Measurements from ENCODE around the gene CDPF1. TPM values are rescaled to one million over a fixed set of nuclear protein-coding genes. Genes with fewer than 3 reads are reported as not detected.

The CDPF1 gene
- total and polyA plus RNA-seq, 2 experiments from 2014 or later: 10.1 to 14.5 TPM

DNA sequence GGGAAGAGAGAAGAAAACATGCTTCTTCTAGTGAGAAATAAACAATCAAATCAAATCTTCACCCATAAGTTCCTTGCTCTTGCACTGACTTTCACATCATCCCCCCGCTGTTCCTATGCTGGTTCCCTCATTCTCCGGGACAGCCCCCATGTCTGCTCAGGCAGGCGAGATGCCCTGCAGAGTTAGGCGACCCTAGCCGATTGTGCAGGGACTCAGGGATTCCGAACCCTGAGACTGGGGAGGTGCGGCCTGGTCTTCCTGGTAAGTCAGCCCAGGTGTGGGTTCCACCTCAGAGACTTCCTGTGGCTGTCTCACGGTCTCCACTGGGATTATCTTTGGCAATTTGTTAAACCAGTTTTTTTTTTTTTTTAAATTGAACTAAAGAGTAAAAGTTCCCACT lies 24.3 kb upstream of the CDPF1 start (continued):
- TF ChIP-seq, protein P1, sequence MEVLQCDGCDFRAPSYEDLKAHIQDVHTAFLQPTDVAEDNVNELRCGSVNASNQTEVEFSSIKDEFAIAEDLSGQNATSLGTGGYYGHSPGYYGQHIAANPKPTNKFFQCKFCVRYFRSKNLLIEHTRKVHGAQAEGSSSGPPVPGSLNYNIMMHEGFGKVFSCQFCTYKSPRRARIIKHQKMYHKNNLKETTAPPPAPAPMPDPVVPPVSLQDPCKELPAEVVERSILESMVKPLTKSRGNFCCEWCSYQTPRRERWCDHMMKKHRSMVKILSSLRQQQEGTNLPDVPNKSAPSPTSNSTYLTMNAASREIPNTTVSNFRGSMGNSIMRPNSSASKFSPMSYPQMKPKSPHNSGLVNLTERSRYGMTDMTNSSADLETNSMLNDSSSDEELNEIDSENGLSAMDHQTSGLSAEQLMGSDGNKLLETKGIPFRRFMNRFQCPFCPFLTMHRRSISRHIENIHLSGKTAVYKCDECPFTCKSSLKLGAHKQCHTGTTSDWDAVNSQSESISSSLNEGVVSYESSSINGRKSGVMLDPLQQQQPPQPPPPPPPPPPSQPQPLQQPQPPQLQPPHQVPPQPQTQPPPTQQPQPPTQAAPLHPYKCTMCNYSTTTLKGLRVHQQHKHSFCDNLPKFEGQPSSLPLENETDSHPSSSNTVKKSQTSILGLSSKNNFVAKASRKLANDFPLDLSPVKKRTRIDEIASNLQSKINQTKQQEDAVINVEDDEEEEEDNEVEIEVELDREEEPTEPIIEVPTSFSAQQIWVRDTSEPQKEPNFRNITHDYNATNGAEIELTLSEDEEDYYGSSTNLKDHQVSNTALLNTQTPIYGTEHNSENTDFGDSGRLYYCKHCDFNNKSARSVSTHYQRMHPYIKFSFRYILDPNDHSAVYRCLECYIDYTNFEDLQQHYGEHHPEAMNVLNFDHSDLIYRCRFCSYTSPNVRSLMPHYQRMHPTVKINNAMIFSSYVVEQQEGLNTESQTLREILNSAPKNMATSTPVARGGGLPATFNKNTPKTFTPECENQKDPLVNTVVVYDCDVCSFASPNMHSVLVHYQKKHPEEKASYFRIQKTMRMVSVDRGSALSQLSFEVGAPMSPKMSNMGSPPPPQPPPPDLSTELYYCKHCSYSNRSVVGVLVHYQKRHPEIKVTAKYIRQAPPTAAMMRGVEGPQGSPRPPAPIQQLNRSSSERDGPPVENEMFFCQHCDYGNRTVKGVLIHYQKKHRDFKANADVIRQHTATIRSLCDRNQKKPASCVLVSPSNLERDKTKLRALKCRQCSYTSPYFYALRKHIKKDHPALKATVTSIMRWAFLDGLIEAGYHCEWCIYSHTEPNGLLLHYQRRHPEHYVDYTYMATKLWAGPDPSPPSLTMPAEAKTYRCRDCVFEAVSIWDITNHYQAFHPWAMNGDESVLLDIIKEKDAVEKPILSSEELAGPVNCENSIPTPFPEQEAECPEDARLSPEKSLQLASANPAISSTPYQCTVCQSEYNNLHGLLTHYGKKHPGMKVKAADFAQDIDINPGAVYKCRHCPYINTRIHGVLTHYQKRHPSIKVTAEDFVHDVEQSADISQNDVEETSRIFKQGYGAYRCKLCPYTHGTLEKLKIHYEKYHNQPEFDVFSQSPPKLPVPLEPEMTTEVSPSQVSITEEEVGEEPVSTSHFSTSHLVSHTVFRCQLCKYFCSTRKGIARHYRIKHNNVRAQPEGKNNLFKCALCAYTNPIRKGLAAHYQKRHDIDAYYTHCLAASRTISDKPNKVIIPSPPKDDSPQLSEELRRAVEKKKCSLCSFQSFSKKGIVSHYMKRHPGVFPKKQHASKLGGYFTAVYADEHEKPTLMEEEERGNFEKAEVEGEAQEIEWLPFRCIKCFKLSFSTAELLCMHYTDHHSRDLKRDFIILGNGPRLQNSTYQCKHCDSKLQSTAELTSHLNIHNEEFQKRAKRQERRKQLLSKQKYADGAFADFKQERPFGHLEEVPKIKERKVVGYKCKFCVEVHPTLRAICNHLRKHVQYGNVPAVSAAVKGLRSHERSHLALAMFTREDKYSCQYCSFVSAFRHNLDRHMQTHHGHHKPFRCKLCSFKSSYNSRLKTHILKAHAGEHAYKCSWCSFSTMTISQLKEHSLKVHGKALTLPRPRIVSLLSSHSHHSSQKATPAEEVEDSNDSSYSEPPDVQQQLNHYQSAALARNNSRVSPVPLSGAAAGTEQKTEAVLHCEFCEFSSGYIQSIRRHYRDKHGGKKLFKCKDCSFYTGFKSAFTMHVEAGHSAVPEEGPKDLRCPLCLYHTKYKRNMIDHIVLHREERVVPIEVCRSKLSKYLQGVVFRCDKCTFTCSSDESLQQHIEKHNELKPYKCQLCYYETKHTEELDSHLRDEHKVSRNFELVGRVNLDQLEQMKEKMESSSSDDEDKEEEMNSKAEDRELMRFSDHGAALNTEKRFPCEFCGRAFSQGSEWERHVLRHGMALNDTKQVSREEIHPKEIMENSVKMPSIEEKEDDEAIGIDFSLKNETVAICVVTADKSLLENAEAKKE (CRISPR knock-in tag; IDR thresholded peaks at IDR 0.05): no peak
- TF ChIP-seq ZNF114 (CRISPR knock-in tag; IDR thresholded peaks at IDR 0.05) (no peak), CREB1 (CRISPR knock-in tag; IDR thresholded peaks at IDR 0.05; ENCODE audit: low read depth) (no peak), ZNF331 (CRISPR knock-in tag; IDR thresholded peaks at IDR 0.05; ENCODE audit: low read depth) (no peak)

DNA sequence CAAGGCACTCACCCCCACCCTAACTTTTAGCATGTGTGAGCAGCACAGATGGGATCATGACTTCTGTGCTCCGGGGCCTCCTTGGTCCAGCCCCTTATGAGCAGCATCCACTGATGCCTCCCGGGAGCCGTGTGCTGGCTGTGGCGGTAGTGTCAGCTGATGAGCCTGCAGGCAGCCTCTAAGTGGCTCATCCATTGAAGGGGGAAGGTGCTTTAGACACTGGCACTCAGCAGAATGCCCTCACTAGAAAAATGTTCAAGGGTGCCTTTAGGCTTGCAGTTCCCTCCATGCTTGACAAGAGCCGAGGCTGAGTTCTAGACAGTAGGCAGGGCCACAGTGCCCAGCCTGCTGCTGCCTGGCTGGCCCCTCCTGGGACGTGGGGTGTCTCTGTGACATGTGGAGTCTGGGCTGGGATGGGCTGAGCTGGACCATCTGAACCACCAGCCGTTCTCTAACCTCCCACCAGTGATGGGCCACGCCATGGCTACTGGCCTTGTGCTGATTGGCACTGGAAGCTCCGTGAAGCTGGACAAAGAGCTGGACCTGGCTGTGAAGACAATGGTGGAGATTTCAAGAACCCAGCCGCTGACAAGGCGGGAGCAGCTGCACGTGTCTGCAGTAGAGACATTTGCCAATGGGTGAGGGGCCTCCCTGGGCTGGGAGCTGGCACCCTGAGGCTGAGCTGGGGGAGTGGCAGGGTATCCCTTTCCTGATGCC lies 23.5 kb upstream of the CDPF1 start:
- H3K4me1 Mint-ChIP-seq: no peaks in the 10 kb centered on the region
- no peaks in the 10 kb centered on the region for H3K9me2 ChIP-seq (ENCODE audit: insufficient read depth)
- no peak overlapping the region for H3K4me2 ChIP-seq
- H3K4me3 ChIP-seq: no peak overlapping the region
- no peaks in the 10 kb centered on the region for H3K79me2 ChIP-seq (replicated peaks; ENCODE audit: insufficient read depth)
- no peaks in the 10 kb centered on the region; the same call in none of the 2 replicates for H4K20me1 ChIP-seq (replicated peaks; ENCODE audit: insufficient read depth)
- H3K36me3 ChIP-seq (ENCODE audit: insufficient read depth): peaks cover 16% of the 10 kb centered on the region; the same call in 1 of the 2 replicates
- H3F3A ChIP-seq (replicated peaks; ENCODE audit: low read depth): no peaks in the 10 kb centered on the region
- no peaks in the 10 kb centered on the region for H3K4me1 ChIP-seq (ENCODE audit: insufficient read depth)
- H3K4me3 Mint-ChIP-seq: no peak overlapping the region
- H3K27me3 Mint-ChIP-seq (ENCODE audit: insufficient read depth, low read depth, poor library complexity): peaks cover 5% of the 10 kb centered on the region
- H3K9me3 Mint-ChIP-seq: no peaks in the 10 kb centered on the region
- no peaks in the 10 kb centered on the region for H3K27me3 ChIP-seq (ENCODE audit: insufficient read depth)
- DNase-seq (ENCODE audit: low spot score) (no peak), ATAC-seq (no peak)
- H3K27ac Mint-ChIP-seq: no peak overlapping the region
- H2AFZ ChIP-seq: no peak overlapping the region
- no peak overlapping the region for H3K27ac ChIP-seq (ENCODE audit: low read depth)
- peaks cover 39% of the 10 kb centered on the region for H3K36me3 Mint-ChIP-seq (ENCODE audit: low read depth)
- TF ChIP-seq, protein P2, sequence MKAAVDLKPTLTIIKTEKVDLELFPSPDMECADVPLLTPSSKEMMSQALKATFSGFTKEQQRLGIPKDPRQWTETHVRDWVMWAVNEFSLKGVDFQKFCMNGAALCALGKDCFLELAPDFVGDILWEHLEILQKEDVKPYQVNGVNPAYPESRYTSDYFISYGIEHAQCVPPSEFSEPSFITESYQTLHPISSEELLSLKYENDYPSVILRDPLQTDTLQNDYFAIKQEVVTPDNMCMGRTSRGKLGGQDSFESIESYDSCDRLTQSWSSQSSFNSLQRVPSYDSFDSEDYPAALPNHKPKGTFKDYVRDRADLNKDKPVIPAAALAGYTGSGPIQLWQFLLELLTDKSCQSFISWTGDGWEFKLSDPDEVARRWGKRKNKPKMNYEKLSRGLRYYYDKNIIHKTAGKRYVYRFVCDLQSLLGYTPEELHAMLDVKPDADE (IDR thresholded peaks at IDR 0.05): no peak
- TF ChIP-seq EZH2phosphoT487 (IDR thresholded peaks at IDR 0.05; ENCODE audit: unreplicated experiment): no peak
- no peak for TF ChIP-seq ZNF114 (CRISPR knock-in tag; IDR thresholded peaks at IDR 0.05)
- no peak for TF ChIP-seq NANOG (IDR thresholded peaks at IDR 0.05; ENCODE audit: borderline replicate concordance)
- TF ChIP-seq, protein P3, sequence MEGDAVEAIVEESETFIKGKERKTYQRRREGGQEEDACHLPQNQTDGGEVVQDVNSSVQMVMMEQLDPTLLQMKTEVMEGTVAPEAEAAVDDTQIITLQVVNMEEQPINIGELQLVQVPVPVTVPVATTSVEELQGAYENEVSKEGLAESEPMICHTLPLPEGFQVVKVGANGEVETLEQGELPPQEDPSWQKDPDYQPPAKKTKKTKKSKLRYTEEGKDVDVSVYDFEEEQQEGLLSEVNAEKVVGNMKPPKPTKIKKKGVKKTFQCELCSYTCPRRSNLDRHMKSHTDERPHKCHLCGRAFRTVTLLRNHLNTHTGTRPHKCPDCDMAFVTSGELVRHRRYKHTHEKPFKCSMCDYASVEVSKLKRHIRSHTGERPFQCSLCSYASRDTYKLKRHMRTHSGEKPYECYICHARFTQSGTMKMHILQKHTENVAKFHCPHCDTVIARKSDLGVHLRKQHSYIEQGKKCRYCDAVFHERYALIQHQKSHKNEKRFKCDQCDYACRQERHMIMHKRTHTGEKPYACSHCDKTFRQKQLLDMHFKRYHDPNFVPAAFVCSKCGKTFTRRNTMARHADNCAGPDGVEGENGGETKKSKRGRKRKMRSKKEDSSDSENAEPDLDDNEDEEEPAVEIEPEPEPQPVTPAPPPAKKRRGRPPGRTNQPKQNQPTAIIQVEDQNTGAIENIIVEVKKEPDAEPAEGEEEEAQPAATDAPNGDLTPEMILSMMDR (conservative IDR thresholded peaks at IDR 0.05; ENCODE audit: low read depth in 2 of 2): no peak
- no peak for TF ChIP-seq EZH2 (IDR thresholded peaks at IDR 0.05; ENCODE audit: low read depth, unreplicated experiment)
- TF ChIP-seq ZNF331 (CRISPR knock-in tag; IDR thresholded peaks at IDR 0.05; ENCODE audit: low read depth): no peak
- no peak for TF ChIP-seq JUNB (IDR thresholded peaks at IDR 0.05; ENCODE audit: unreplicated experiment)
- TF ChIP-seq, protein P4, sequence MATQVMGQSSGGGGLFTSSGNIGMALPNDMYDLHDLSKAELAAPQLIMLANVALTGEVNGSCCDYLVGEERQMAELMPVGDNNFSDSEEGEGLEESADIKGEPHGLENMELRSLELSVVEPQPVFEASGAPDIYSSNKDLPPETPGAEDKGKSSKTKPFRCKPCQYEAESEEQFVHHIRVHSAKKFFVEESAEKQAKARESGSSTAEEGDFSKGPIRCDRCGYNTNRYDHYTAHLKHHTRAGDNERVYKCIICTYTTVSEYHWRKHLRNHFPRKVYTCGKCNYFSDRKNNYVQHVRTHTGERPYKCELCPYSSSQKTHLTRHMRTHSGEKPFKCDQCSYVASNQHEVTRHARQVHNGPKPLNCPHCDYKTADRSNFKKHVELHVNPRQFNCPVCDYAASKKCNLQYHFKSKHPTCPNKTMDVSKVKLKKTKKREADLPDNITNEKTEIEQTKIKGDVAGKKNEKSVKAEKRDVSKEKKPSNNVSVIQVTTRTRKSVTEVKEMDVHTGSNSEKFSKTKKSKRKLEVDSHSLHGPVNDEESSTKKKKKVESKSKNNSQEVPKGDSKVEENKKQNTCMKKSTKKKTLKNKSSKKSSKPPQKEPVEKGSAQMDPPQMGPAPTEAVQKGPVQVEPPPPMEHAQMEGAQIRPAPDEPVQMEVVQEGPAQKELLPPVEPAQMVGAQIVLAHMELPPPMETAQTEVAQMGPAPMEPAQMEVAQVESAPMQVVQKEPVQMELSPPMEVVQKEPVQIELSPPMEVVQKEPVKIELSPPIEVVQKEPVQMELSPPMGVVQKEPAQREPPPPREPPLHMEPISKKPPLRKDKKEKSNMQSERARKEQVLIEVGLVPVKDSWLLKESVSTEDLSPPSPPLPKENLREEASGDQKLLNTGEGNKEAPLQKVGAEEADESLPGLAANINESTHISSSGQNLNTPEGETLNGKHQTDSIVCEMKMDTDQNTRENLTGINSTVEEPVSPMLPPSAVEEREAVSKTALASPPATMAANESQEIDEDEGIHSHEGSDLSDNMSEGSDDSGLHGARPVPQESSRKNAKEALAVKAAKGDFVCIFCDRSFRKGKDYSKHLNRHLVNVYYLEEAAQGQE (IDR thresholded peaks at IDR 0.05; ENCODE audit: unreplicated experiment): no peak
- no peak for TF ChIP-seq POLR2AphosphoS5 (IDR thresholded peaks at IDR 0.05; ENCODE audit: low read depth)

Measured in GM23338 (cell line).